Mammary epithelial cell (primary cell): ENCODE measurements around the gene IRF2.

Experiments
- CTCF ChIP-seq, 2 donors: IDR thresholded peaks in 1 of 2; conservative IDR thresholded peaks in 1 of 2; 2 replicates each; pipeline ENCODE4 v1.5.1; 2011 to 2012; ENCODE audit warnings: inconsistent platforms in 2 of 2, low read length in 2 of 2, mild to moderate bottlenecking in 2 of 2, control low read depth in 1 of 2, low read depth in 1 of 2; ENCODE audit not compliant: insufficient read depth in 1 of 2; ENCODE audit errors: extremely low read depth in 1 of 2
- EZH2 ChIP-seq: IDR thresholded peaks from 2 replicates; pipeline ENCODE4 v1.6.1; 2012; ENCODE audit warnings: low read length, inconsistent platforms, borderline replicate concordance

- TF ChIP-seq CTCF (conservative IDR thresholded peaks at IDR 0.05 in 1 of 2, IDR thresholded peaks at IDR 0.05 in 1 of 2; ENCODE audit: extremely low read depth in 1 of 2, insufficient read depth in 1 of 2, low read depth in 1 of 2, low read length in 2 of 2) (no peak), EZH2 (no peak)
These were observed 7.2 kb upstream of the IRF2 start for GRCh38 chr4:184481544-184481943.
